WERI-Rb-1 (cell line): ENCODE data around the gene EHD4.

Source experiments
- DNase-seq: peaks from one replicate; pipeline ENCODE4 v3.0.0-alpha.2; 2020
- H3K27ac ChIP-seq: fragments of 250-450 bp; sonication (Bioruptor Pico); 2 replicates; pipeline ENCODE4 v1.5.1; 2020; ENCODE audit warnings: mild to moderate bottlenecking, moderate library complexity
- H3K27me3 ChIP-seq: fragments of 250-450 bp; sonication (Bioruptor Pico); 2 replicates; pipeline ENCODE4 v1.5.1; 2021; ENCODE audit warnings: mild to moderate bottlenecking, low read depth, moderate library complexity; ENCODE audit not compliant: insufficient read depth, severe bottlenecking
- H3K36me3 ChIP-seq: fragments of 250-450 bp; sonication (Bioruptor Pico); 2 replicates; pipeline ENCODE4 v1.5.1; 2020; ENCODE audit warnings: mild to moderate bottlenecking, moderate library complexity
- H3K4me3 ChIP-seq: 2 replicates; pipeline ENCODE4 v1.5.1; 2011; ENCODE audit warnings: low read depth, mild to moderate bottlenecking, control low read depth, low read length
- H3K9me3 ChIP-seq: fragments of 250-450 bp; sonication (Bioruptor Pico); 2 replicates; pipeline ENCODE4 v1.5.1; 2021; ENCODE audit warnings: mild to moderate bottlenecking, moderate library complexity; ENCODE audit not compliant: severe bottlenecking
- CTCF ChIP-seq: IDR thresholded peaks from 2 replicates; pipeline ENCODE4 v1.5.1; 2011; ENCODE audit warnings: low read depth, mild to moderate bottlenecking, control low read depth, inconsistent platforms, low read length

Gene EHD4

GRCh38 chr15:41878355-41878699 lies 94.0 kb downstream of the EHD4 start:
- Histone ChIP-seq H3K9me3 (no peaks in the 10 kb centered on the region), H3K27ac (no peak overlapping the region), H3K36me3 (no peaks in the 10 kb centered on the region), H3K4me3 (no peak overlapping the region), H3K27me3 (no peaks in the 10 kb centered on the region)
- TF ChIP-seq CTCF: no peak
- DNase-seq: no peak

GRCh38 chr15:41877631-41878354 lies 94.6 kb downstream of the EHD4 start:
- H3K9me3 ChIP-seq: no peaks in the 10 kb centered on the region
- H3K4me3 ChIP-seq: no peak overlapping the region
- no peak overlapping the region for H3K27ac ChIP-seq
- H3K27me3 ChIP-seq: no peaks in the 10 kb centered on the region
- DNase-seq: no peak
- H3K36me3 ChIP-seq: no peaks in the 10 kb centered on the region
- TF ChIP-seq CTCF: no peak

- no peak for TF ChIP-seq CTCF
- H3K4me3 ChIP-seq: no peak overlapping the region
- no peaks in the 10 kb centered on the region for H3K27me3 ChIP-seq
- H3K36me3 ChIP-seq: no peaks in the 10 kb centered on the region
- no peak for DNase-seq
- no peak overlapping the region for H3K27ac ChIP-seq
- H3K9me3 ChIP-seq: no peaks in the 10 kb centered on the region
Observed at GRCh38 chr15:41876689-41877088, 95.7 kb downstream of the EHD4 start.

- no peak for DNase-seq
- Histone ChIP-seq H3K4me3 (no peak overlapping the region), H3K27ac (no peak overlapping the region)
Observed at GRCh38 chr15:41876007-41876406, 96.3 kb downstream of the EHD4 start.

GRCh38 chr15:41874736-41875135 lies 97.6 kb downstream of the EHD4 start:
- H3K27ac ChIP-seq: no peak overlapping the region
- no peaks in the 10 kb centered on the region for H3K36me3 ChIP-seq
- DNase-seq: no peak
- no peaks in the 10 kb centered on the region for H3K27me3 ChIP-seq
- TF ChIP-seq CTCF: no peak
- H3K4me3 ChIP-seq: no peak overlapping the region
- H3K9me3 ChIP-seq: no peaks in the 10 kb centered on the region

More at GRCh38 chr15:41876007-41876406, 96.3 kb downstream of the EHD4 start:
- Histone ChIP-seq H3K27me3 (no peaks in the 10 kb centered on the region), H3K9me3 (no peaks in the 10 kb centered on the region), H3K36me3 (no peaks in the 10 kb centered on the region)
- TF ChIP-seq CTCF: no peak

- no peaks in the 10 kb centered on the region for H3K9me3 ChIP-seq
- no peaks in the 10 kb centered on the region for H3K36me3 ChIP-seq
- no peak for TF ChIP-seq CTCF
- no peak for DNase-seq
- H3K27me3 ChIP-seq: no peaks in the 10 kb centered on the region
- no peak overlapping the region for H3K27ac ChIP-seq
- no peak overlapping the region for H3K4me3 ChIP-seq
Observed at GRCh38 chr15:41873711-41874110, 98.6 kb downstream of the EHD4 start.
